ENCODE results near the gene KRTAP5-6. TPM values are rescaled to one million over a fixed set of nuclear protein-coding genes. Genes with fewer than 3 reads are reported as not detected.

KRTAP5-6 gene
- total and polyA plus RNA-seq, 8 donors = not detected

GRCh38 chr11:1670905-1671371 is 26.1 kb upstream of the KRTAP5-6 start:
- no peak for TF ChIP-seq POLR2AphosphoS5 (IDR thresholded peaks at IDR 0.05)
- TF ChIP-seq EP300 (IDR thresholded peaks at IDR 0.05) = no peak
- no peak for TF ChIP-seq POLR2A (IDR thresholded peaks at IDR 0.05)
- TF ChIP-seq CTCF (IDR thresholded peaks at IDR 0.05) = no peak
- no peak overlapping the region for H3K27ac ChIP-seq
- no peaks in the 10 kb centered on the region for H3K36me3 ChIP-seq
- WGBS, 5 donors = 79 to 84% (median 82%) methylated on average over 11 of the region's 11 CpGs
- DNase-seq = no peak
- H3K4me1 ChIP-seq = no peaks in the 10 kb centered on the region
- no peaks in the 10 kb centered on the region for H3K9me3 ChIP-seq
- H3K4me3 ChIP-seq = no peak overlapping the region
- H3K27me3 ChIP-seq = peaks cover 0 to 57% (median 10%) of the 10 kb centered on the region in 3 donors
- intact Hi-C loops (cut with DNase I; ENCODE audit: low total_unique reads) = no loop called here

- H3K27ac ChIP-seq = no peak overlapping the region
- no peaks in the 10 kb centered on the region for H3K36me3 ChIP-seq
- peaks cover 0 to 64% (median 16%) of the 10 kb centered on the region in 3 donors for H3K27me3 ChIP-seq
- no peaks in the 10 kb centered on the region for H3K4me1 ChIP-seq
- 74 to 81% (median 77%) methylated on average over 11 of the region's 11 CpGs for WGBS, 5 donors
- intact Hi-C loops (cut with DNase I; ENCODE audit: low total_unique reads) = no loop called here
- TF ChIP-seq POLR2A (IDR thresholded peaks at IDR 0.05) = no peak
- TF ChIP-seq EP300 (IDR thresholded peaks at IDR 0.05) = no peak
- no peak for TF ChIP-seq CTCF (IDR thresholded peaks at IDR 0.05)
- no peak for TF ChIP-seq POLR2AphosphoS5 (IDR thresholded peaks at IDR 0.05)
- no peak overlapping the region for H3K4me3 ChIP-seq
- DNase-seq = no peak
- no peaks in the 10 kb centered on the region for H3K9me3 ChIP-seq
These were observed 25.3 kb upstream of the KRTAP5-6 start for GRCh38 chr11:1671658-1672057.

DNA sequence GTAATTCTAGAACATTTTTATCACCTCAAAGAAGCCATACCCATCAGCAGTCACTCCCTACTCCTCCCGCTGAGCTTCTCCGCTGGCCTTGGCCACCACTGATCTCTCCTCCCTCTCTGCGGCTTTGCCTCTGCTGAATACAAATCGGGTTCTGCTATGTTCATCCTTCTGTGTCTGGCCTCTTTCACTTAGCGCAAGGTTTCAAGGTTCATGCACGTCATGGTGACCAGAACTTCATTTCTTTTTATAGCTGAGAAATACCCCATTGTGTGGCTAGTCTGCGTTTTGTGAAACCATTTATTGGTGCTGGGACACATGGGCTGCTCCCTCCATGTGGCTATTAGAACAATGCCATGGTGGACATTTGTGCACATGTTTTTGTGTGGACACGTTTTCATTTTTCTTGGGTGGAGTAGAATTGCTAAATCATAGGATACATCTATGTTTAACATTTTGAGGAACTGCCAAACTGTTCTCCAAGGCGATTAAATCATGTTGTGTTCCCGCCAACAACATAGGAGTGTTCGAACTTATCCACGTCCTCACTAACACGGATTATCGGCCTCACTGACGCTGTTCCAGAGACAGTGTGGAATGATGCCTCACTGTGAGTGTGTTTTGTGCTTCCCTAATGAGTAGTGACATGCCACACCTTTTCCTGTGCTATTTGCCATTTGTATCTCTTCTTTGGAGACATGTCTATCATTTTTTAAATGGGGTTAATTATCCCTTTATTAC is 24.2 kb upstream of the KRTAP5-6 start:
- Histone ChIP-seq H3K36me3 (no peaks in the 10 kb centered on the region), H3K27me3 (peaks cover 0 to 68% (median 24%) of the 10 kb centered on the region in 3 donors), H3K9me3 (no peaks in the 10 kb centered on the region), H3K4me3 (no peak overlapping the region), H3K4me1 (no peaks in the 10 kb centered on the region), H3K27ac (no peak overlapping the region)
- TF ChIP-seq CTCF (IDR thresholded peaks at IDR 0.05) = no peak
- no peak for TF ChIP-seq POLR2A (IDR thresholded peaks at IDR 0.05)
- no peak for TF ChIP-seq EP300 (IDR thresholded peaks at IDR 0.05)
- TF ChIP-seq POLR2AphosphoS5 (IDR thresholded peaks at IDR 0.05) = no peak
- 80 to 88% (median 83%) methylated on average over 15 of the region's 15 CpGs for WGBS, 5 donors
- DNase-seq = no peak
- intact Hi-C loops (cut with DNase I; ENCODE audit: low total_unique reads) = no loop called here

- TF ChIP-seq POLR2A (IDR thresholded peaks at IDR 0.05) = no peak
- TF ChIP-seq POLR2AphosphoS5 (IDR thresholded peaks at IDR 0.05) = no peak
- no peak for TF ChIP-seq CTCF (IDR thresholded peaks at IDR 0.05)
- no peak for TF ChIP-seq EP300 (IDR thresholded peaks at IDR 0.05)
- no peaks in the 10 kb centered on the region for H3K4me1 ChIP-seq
- H3K27ac ChIP-seq = no peak overlapping the region
- DNase-seq = no peak
- WGBS, 5 donors = 40 to 48% (median 46%) methylated on average over 11 of the region's 11 CpGs
- H3K36me3 ChIP-seq = no peaks in the 10 kb centered on the region
- intact Hi-C loops (cut with DNase I; ENCODE audit: low total_unique reads) = no loop called here
- peaks cover 0 to 68% (median 32%) of the 10 kb centered on the region in 3 donors for H3K27me3 ChIP-seq
- no peak overlapping the region for H3K4me3 ChIP-seq
- H3K9me3 ChIP-seq = no peaks in the 10 kb centered on the region
These were observed 23.4 kb upstream of the KRTAP5-6 start for GRCh38 chr11:1673446-1674172.

Data from stomach (tissue), 9 donors.